Measurements from ENCODE around the gene LMO1. TPM values are rescaled to one million over a fixed set of nuclear protein-coding genes. Genes with fewer than 3 reads are reported as not detected.

The LMO1 gene
- total RNA-seq, 1 donor from 2014 or later: 1.8 TPM

DNA sequence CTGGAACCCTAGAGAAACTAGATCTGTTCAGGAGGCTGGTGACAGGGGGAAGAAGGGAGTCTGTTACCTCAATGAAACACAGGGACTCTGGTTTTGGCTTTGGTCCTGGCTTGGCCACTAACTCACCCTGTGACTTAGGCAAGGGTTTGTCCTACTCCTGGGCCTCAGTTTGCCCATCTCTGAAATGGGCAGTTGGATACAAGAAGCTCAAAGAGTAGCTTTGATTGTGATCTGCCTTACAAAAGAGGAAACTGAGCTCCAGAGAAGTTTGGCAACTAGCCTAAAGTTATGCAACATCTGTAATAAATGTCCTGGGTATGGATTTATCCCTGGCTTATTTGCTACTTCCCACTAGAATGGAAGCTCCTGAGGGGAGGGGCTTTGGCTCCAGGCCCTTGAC lies 24.0 kb upstream of the LMO1 start:
- H3K36me3 Mint-ChIP-seq (ENCODE audit: low read depth): no peaks in the 10 kb centered on the region
- H3K27me3 Mint-ChIP-seq (ENCODE audit: low read depth): no peaks in the 10 kb centered on the region
- no peak for DNase-seq (ENCODE audit: low read depth, low spot score)
- H3K27ac Mint-ChIP-seq (ENCODE audit: unreplicated experiment): no peak overlapping the region
- H3K4me1 Mint-ChIP-seq: peaks cover 43% of the 10 kb centered on the region
- peaks cover 3% of the 10 kb centered on the region for H3K9me3 Mint-ChIP-seq
- no peak overlapping the region for H3K4me3 Mint-ChIP-seq
- TF ChIP-seq, protein P1, sequence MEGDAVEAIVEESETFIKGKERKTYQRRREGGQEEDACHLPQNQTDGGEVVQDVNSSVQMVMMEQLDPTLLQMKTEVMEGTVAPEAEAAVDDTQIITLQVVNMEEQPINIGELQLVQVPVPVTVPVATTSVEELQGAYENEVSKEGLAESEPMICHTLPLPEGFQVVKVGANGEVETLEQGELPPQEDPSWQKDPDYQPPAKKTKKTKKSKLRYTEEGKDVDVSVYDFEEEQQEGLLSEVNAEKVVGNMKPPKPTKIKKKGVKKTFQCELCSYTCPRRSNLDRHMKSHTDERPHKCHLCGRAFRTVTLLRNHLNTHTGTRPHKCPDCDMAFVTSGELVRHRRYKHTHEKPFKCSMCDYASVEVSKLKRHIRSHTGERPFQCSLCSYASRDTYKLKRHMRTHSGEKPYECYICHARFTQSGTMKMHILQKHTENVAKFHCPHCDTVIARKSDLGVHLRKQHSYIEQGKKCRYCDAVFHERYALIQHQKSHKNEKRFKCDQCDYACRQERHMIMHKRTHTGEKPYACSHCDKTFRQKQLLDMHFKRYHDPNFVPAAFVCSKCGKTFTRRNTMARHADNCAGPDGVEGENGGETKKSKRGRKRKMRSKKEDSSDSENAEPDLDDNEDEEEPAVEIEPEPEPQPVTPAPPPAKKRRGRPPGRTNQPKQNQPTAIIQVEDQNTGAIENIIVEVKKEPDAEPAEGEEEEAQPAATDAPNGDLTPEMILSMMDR (conservative IDR thresholded peaks at IDR 0.05): no peak

DNA sequence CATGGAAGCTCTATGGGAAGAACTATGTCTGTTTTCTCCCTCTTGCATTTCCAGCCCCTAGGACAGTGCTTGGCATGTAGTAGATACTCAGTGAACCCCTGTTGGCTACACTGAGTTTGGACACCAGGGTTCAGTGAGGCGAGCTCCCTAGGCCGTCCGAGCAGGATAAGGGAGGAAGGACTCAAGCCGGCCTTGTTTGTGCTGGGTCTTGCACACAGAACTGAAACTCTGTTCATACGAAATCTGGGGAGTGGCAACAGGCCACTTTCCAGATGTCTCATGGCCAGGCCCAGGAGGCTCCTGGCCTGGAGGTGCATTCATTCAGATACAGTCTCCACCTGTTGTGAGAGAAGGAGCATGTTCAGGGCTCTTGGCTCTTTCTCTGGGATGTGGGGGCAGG lies 23.6 kb upstream of the LMO1 start:
- peaks cover 3% of the 10 kb centered on the region for H3K9me3 Mint-ChIP-seq
- H3K36me3 Mint-ChIP-seq (ENCODE audit: low read depth): no peaks in the 10 kb centered on the region
- DNase-seq (ENCODE audit: low read depth, low spot score): no peak
- no peak overlapping the region for H3K4me3 Mint-ChIP-seq
- no peak overlapping the region for H3K27ac Mint-ChIP-seq (ENCODE audit: unreplicated experiment)
- TF ChIP-seq, protein P1 (conservative IDR thresholded peaks at IDR 0.05): no peak
- no peaks in the 10 kb centered on the region for H3K27me3 Mint-ChIP-seq (ENCODE audit: low read depth)
- peaks cover 43% of the 10 kb centered on the region for H3K4me1 Mint-ChIP-seq

DNA sequence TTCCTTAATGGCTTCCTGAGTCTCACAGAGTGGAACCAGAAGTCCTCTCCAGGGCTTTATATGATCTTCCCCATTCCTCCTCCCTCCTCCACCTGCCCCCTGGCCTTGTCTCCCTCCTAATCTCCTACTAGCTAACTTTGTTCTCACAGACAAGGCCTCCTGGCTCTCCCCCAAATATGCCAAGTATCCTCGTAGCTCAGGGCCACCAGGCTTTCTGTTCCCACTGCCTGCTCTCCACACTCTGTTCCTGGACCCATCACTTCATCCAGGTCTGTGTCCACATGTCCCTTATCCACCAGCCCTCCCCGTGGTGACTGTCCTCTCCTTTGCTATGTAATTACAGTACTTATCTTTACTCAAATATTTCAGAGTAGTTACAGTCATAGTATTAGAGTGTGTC lies 23.2 kb upstream of the LMO1 start:
- no peaks in the 10 kb centered on the region for H3K27me3 Mint-ChIP-seq (ENCODE audit: low read depth)
- H3K9me3 Mint-ChIP-seq: peaks cover 3% of the 10 kb centered on the region
- no peak for DNase-seq (ENCODE audit: low read depth, low spot score)
- TF ChIP-seq, protein P1 (conservative IDR thresholded peaks at IDR 0.05): no peak
- peaks cover 43% of the 10 kb centered on the region for H3K4me1 Mint-ChIP-seq
- H3K36me3 Mint-ChIP-seq (ENCODE audit: low read depth): no peaks in the 10 kb centered on the region
- no peak overlapping the region for H3K4me3 Mint-ChIP-seq
- no peak overlapping the region for H3K27ac Mint-ChIP-seq (ENCODE audit: unreplicated experiment)

DNA sequence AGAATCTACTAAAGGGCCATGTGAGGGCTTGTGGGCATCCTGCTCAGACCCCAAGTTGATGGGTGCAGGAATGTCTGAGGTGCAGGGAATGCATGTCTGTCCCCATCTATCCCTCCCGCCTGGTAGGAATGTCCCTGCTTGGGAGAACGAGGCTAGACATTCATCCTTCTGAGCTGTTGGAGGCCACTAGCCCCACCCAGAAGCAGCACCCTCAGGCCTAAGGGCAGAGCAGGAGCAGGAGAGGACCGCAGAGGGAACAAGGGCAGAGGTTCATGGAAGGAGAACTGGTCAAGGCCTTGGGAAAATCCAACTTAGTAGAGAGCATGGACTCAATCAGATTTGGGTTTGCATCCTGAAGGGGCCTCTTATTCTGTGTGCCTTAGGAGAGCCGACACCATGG lies 22.1 kb upstream of the LMO1 start:
- H3K4me1 Mint-ChIP-seq: peaks cover 36% of the 10 kb centered on the region
- H3K4me3 Mint-ChIP-seq: no peak overlapping the region
- TF ChIP-seq, protein P1 (conservative IDR thresholded peaks at IDR 0.05): no peak
- DNase-seq (ENCODE audit: low read depth, low spot score): no peak
- no peaks in the 10 kb centered on the region for H3K27me3 Mint-ChIP-seq (ENCODE audit: low read depth)
- H3K9me3 Mint-ChIP-seq: peaks cover 3% of the 10 kb centered on the region
- H3K36me3 Mint-ChIP-seq (ENCODE audit: low read depth): no peaks in the 10 kb centered on the region
- no peak overlapping the region for H3K27ac Mint-ChIP-seq (ENCODE audit: unreplicated experiment)

DNA sequence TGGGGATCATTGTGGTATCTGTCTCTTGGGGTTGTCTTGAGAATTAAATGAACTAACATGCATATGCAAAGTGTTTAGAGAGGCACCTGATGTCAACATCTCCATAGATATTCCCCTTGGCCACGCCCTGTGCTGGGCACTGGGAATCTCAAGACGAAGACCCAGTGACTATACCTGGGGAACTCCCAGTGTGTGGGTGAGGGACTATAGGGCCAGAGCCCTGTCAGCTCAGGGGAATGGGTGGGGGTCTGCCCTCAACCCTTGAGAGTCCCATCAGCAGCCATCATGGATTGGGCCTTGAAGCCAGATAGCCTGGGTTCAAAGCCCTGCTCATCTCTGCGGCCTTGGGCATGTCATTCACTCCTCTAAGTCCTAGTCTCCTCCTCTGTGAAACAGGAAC lies 21.6 kb upstream of the LMO1 start:
- peaks cover 1% of the 10 kb centered on the region for H3K9me3 Mint-ChIP-seq
- DNase-seq (ENCODE audit: low read depth, low spot score): no peak
- no peaks in the 10 kb centered on the region for H3K36me3 Mint-ChIP-seq (ENCODE audit: low read depth)
- no peaks in the 10 kb centered on the region for H3K27me3 Mint-ChIP-seq (ENCODE audit: low read depth)
- no peak overlapping the region for H3K4me3 Mint-ChIP-seq
- H3K4me1 Mint-ChIP-seq: peaks cover 31% of the 10 kb centered on the region
- no peak overlapping the region for H3K27ac Mint-ChIP-seq (ENCODE audit: unreplicated experiment)
- TF ChIP-seq, protein P1 (conservative IDR thresholded peaks at IDR 0.05): no peak

Data from neural crest cell (in vitro differentiated cells).